GM18907 (cell line): Measurements from ENCODE around the gene NCBP3.
"Not testable (repeated sequence)": the region's sequence is repeated elsewhere in the genome, so short reads cannot be mapped to it uniquely, and the experiment has no call there.

Experiments
- ATAC-seq: cut with Tn5 transposase; IDR thresholded peaks from one replicate; pipeline ENCODE4 v1.9.1; 2021; ENCODE audit warnings: mild to moderate bottlenecking, moderate library complexity; ENCODE audit not compliant: unreplicated experiment

The NCBP3 gene

DNA sequence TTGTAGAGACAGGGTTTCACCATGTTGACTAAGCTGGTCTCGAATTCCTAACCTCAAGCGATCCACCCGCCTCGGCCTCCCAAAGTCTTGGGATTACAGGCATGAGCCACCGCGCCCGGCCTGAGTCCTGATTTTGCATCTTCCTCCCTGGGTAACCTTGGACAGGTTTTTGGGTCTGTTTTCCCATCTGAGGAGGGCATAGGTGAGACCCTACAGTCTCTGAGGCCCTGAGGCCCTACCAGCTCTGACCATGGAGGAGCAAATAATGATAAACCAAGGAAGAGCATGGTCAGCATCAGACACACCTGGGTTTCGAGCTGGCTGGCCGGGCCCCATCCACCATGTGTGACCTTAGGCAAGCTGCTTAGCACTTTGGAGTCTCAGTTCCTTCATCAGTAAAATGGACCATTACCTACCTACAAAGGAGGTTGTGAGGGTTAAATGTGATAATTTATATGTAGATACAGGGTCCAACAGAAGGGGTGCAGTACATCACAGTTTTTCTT is 1.2 kb upstream of the NCBP3 start:
- no peak for ATAC-seq

DNA sequence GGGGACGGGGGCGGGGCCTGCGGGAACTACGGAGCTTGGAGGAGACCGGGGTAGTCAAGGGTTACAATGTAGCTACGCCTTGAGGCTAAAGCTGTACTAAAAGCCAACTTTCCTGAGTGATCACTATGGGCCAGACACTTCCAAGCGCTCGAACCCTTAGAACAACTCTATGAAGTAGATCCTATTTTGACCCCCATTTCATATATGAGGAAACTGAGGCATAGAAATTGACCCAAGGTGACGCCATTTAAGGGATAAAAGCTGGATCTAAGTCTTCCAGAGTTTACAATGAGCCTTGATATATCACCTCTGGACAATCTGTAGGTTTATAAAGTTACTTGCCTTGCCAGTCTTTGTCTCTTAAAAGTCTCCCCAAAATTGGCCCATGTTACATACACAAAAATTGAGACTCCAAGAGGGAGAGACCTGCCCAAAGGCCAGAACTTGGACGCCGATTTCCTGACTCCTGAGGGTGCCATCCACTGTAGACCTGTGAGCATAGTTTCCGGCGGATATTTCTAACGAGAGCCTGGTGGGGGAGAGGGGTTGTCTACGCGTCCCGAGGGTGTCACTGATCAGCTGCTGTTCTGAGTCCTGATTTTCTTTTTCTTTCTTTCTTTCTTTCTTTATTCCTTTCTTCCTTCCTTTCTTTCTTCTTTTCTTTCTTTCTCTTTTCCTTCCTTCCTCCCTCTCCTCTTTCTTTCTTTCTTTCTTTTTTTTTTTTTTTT is 555 bp upstream of the NCBP3 start:
- ATAC-seq = no peak

DNA sequence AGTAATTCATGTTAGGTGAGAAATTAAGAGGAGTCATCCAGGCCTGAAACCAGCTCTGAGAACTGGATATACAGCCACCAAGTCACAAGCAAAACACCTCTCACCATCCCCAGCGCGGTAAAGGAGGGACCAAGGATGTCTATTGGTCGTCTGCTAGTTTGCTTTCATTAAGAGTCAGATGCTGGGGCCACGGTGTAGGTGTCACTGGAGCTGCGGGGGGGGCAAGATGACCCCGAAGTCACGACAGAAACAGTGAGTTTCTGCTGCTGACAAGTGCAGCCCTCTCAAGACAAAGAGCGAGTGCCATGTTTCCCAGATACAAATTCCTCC is 790 bp downstream of the NCBP3 start:
- peak; percentile 27 for ATAC-seq

DNA sequence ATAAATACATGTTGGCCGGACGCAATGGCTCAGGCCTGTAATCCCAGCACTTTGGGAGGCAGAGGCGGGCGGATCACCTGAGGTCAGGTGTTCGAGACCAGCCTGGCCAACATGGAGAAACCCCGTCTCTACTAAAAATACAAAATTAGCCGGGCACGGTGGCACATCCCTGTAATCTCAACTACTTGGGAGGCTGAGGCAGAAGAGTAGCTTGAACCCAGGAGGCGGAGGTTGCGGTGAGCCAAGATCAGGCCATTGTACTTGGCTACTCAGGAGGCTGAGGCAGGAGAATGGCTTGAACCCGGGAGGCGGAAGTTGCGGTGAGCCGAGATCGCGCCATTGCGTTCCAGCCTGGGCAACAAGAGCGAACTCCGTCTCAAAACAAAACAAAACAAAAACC is 1.5 kb downstream of the NCBP3 start:
- not testable (repeated sequence) for ATAC-seq

DNA sequence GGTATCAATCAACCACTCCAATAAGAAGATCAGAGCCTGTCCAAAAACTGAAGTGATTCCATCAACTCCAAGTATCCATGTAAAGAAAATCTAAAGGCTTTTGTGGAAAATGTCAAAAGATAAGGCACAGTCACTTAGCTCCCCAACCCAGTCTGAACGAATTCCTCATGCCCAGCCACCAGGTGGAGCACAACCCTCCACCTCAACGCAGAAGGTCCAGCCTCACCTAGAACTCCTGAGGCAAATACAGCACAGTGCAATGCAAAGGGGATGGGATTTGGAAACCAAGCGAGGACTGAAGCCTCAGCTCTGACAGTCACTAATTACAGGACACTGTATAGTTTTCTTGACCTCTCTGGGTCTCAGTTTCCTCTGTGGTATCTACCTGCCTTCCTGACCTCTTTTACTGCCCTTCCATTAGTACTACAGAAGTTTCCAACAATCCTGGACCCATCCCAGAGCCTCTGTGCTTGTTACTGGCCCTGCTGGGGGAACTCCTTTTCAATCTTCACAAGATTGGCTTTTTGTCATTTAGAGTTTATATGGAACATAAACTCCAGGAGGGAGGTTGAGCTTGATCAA is 2.0 kb downstream of the NCBP3 start:
- ATAC-seq = no peak

DNA sequence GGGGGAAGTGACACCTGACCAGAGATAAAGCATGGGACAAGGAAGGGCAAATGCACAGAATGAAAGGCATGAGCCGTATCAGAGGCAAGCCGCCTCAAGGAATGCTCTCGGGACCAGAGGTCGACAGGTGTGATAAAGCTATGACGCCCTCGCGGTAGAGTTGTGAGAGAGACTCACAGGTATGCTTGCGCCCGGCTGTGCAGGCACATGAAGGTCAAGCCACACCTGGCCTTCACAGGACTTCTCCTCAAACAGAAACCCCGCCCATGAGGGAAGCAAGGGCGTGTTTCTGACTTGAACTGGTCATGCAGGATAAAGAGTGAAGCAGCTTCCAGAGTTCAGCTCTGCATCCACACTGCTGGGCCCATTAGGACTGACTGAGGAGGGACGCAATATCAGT is 7.8 kb downstream of the NCBP3 start:
- ATAC-seq = no peak

DNA sequence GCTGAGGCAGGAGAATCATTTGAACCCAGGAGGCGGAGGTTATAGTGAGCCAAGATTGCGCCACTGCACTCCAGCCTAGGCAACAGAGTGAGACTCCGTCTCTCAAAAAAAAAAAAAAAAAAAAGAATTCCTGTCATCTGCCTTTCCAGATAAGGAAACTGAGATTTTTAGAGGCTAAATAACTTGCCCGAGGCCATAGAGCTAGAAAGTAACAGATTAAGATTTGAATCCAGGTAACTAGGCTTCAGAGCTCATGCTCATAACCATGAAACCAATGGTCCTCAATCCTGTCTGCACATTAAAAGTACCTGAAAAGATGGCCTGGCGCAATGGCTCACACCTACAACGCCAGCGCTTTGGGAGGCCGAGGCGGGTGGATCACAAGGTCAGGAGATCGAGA is 9.5 kb downstream of the NCBP3 start:
- ATAC-seq = no peak

DNA sequence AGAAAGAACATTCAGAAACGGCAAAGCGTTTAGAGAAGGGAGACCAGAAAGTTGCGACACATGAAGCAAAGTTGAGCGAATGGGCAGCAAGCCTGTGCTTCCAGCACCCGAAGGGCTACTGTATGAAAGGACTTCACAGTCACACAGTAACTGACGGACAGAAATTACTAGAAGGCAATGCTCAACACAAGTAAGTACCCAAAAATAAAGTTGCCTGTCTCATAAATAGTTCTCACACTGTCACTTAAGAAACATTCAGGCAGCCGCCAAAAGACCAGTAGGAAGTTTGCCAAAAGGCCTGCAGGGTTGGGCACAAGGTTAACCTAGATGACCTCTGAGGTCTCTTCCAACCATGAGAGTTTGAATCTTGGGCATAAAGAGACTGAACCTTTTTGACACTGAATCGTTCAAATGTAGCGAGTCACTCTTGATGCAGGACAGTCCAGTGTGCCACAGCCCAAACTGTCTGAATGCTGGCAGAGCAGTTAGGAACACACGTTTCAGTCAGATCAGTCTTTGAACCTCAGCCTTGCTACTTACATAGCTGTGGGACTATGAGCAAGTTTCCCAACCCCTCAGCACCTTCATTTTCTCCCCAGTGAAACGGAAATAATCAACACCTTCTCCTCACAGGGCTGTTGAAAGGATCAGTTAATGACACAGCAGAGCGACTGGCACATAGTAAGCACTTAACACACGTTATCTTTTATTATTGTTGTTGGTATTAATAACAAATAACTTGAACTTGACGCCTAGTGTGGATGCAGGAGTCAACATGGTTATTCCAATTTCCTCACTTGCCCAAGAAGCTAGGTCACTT is 10.4 kb downstream of the NCBP3 start:
- no peak for ATAC-seq

DNA sequence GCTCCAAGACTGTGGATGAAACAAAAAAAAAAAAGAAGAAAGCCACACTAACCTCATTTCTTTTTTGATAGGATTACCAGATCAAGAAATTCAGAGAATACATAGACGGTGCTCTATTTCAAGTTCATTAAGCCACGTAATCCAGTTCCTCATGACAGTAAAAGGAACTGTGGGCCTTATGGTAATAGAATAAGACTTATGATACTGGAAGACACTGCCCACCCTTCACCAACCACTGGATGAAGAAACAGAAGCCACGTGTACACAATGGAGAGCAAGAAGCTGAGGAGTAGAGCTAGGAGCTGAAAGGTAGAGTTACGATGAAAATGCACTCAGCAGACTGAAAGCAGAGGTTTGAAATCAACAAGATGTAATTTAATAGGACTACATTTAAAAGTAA is 11.2 kb downstream of the NCBP3 start:
- ATAC-seq = no peak

DNA sequence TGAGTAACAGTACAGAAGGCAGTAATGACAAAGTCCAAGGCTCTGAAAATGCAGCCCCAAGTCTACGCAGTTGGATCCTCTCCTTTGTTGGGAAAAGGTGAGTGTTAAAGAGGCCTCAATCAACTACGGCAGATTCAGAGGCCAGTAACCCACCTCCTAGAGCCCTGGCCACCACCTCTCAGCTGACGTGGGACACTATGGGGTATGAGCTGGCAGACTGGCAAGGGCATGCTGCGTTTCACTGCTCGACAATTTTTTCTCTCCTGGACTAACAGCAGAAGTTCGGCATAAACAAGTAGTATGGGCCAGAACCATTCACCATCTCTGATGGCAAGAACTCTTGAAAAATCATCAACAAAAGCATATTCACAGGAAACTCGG is 17.2 kb downstream of the NCBP3 start:
- ATAC-seq = no peak

DNA sequence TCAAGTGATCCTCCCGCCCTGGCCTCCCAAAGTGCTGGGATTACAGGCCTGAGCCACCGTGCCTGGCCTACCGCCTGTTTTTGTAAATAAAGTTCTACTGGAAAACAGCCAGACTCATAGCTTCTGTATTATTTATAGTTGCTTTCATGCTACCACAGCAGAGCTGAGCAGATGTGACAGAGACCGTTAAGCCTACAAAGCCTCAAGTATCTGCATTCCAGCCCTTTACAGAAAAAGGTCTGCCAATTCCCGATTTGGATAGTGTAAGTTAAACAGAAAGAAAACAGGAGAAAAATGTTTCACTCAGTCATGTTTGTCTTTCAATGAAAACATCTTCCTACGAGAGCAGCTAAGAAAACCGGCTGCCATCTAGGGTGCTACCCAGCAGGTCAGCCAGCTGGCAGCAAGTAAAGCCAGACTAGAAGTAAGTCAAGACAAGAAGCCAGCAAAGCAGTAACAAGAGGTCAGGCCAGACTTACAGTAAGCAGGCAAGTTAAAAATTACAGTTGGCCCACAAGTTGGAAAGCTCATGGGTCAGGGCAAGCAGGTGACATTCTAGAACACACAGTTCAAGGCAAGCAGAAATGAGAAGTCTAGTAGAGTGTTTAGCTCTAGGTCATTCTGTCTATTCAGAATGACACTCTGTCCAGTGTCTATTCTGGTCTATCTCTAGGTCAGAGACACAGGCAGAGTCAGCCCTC is 17.7 kb downstream of the NCBP3 start:
- no peak for ATAC-seq

DNA sequence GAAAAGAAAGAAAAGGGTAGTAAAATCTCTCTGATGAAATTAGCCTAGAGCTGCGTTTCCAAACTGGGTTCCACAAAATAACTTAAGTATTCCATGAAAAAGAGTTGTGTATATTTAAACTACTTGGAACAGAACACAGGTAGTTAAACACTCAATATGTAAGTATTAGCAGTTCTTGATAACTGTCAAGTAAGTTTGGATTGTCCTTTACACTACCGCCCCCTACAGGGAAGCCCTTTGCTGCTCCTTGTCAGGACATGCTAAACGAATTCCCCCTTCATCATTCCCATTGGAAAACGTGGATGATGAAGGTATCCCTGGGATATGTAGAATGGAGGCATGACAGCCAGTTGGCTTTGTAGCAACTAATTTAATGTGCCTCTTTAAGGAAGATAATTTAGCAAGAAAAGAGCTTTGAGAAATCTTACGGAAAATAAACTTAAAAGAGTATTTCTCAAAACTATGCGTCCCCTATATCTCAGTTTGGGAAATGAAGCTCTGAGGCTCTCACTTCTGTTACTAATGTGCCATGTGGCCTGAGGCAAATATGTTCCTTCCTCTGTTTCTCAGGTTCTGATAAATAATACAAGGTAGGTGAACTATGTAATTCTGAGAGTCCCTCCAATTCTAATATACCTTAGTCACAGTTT is 18.8 kb downstream of the NCBP3 start:
- ATAC-seq = no peak

DNA sequence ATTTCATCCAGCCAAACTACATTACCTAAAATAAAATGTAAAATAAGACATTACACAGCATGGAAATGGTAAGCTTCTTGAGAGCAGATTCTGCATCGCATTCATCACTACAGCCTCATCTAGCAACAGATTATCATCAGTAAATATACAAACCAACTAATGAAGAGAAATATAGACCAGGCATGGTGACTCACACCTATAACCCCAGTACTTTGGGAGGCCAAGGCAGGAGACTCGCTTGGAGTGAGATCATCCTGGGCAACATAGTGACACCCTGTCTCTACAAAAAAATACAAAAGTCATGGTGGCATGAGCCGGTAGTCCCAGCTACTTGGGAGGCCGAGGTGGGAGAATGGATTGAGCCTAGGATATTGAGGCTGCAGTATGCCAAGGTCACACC is 19.9 kb downstream of the NCBP3 start:
- ATAC-seq = no peak

DNA sequence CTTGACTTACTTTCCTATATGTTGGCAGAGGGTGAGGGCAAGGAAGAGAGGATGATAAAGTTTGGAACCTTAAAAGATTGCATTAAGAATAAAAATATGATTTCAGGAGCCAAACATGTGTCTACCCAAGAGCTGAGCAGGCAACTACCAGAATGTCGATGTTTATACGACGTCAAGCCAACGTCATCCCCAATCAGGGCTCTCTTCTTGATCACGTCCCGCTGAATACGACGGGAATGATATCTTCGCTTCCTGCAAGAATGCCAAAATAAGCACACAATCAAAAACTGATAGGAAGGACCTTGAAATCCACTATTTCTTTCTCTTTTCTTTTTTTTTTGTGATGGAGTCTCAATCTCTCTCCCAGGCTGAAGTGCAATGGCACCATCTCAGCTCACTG is 24.9 kb downstream of the NCBP3 start:
- ATAC-seq = no peak

DNA sequence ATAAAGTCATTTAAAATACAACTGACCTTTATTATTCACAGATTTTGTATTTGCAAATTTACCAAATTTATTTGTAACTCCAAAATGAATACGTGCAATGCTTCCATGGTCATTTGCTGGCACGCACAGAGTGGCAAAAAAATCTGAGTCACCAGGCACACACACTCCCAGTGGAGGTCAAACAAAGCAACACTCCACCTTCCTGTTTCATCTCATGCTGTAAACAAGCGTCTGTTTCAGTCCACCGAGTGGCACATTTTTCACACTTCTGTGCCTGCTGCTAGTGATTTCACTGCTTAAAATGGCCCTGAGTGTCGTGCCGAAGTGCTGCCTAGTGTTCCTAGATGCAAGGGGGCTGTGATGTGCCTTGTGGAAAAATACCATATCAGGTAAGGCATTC is 27.3 kb downstream of the NCBP3 start:
- no peak for ATAC-seq

DNA sequence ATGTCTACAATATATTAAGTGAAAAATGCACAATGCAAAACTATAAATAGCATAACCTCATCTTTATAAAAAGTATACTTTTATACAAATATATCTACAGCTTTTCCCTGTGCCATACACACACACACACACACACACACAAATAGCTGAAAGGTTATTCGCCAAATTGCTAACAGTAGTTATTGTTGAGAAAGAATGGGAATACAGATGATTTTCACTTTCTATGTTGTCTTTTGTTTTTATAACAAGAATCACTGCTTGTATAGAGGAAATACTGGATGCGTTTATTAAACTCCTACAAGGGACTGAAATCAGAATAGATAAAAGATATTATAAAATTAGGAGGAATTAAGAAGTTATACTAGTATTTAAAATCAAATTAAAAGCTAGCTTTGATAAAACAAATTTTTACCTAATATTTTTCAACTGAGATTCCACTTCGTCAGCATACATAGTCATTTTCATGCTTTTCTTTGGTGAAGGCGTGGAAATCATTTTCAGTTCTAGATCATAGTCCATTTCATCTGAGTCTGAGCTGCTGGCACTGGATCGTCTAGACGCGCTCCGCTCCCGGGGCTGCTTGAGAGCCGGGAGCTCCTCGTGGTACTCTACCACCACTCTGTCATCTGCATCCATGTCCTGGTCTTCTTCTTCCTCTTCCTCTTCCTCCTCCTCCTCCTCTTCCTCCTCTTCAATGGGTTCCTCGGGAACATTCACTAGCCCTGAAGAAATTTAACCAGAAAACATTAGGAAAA is 28.0 kb downstream of the NCBP3 start:
- no peak for ATAC-seq

DNA sequence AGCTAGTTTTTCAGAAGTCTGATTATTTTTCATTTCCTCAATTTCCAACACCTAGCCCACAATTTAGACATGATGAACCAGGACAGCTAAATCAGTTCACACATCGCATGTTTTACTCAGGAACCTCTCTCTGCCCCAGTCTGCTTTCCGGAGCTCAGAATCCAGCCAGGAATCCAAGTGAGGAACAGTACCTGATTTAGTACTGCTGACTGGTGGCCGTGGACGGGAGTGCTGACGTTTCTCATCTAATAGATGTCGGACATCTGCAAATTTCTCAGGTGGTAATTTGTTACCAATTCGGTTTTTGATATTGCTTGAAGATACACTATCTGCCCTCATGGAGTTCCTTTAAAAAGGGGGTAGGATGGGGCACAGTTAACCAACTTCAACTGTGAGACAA is 30.1 kb downstream of the NCBP3 start:
- ATAC-seq = no peak

DNA sequence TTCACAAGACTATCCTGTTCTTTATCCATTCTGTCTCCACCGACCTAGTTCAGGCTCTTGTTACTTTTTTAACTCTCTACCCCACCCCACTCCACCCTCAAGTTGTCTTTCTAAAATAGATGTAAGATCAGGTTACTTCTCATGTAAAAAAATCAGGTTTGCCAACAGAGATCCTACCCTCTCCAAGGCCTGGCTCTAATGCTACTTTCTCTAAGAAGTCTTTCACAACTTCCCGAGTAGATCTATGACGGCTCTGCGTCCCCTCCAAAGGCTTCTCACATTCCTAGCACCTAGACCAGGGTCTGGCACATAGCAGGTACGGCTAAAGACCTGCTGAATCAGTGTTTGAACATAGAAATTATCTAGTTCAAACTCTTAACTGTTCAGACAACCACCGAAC is 30.9 kb downstream of the NCBP3 start:
- no peak for ATAC-seq

DNA sequence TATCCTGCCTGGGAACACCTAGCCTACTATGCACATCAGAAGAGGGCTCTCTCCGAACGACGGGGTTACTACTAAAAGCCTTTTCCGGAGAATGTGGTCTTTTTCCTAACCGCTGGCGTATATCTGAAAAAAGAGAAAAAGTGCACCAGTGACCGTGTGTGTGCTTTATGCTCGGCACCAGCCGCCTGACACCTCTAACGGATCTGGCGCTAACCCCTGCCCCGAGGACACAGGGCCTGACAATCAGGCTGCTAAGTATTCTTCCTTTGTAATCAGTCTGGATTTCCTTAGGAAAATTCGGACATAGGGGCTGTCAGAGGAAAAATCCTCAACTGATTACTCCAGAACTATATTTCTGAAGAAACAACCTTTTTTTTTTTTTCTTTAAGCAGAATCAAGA is 31.7 kb downstream of the NCBP3 start:
- no peak for ATAC-seq

DNA sequence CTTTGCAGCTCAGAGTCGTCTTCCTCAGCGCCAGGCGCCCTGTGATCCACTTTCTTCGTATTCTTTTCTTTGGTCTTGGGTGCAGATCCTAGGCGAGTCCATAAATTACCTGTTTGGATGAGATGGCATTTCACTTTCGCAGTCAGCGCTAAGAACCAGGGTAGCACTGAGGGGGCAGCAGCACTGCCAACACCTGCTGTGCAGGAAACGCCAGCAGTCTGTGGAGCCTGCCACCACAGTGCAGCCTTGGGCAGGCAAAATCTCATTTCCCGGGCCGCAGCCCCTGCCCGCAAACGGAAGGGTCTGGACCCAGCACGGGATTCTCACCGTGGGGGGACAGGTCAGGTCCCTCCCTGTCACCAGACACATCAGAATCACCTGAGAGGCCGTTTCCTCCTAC is 32.9 kb downstream of the NCBP3 start:
- no peak for ATAC-seq
